ENCODE results near the gene SPG11.
A peak's percentile ranks its signal among the peaks of the same experiment; 100 is the strongest.
"Not testable (repeated sequence)": the region's sequence is repeated elsewhere in the genome, so short reads cannot be mapped to it uniquely, and the experiment has no call there.

Gene SPG11

GRCh38 chr15:44647036-44647435, 16.4 kb downstream of the SPG11 start:
- in situ Hi-C loops (cut with HindIII; ENCODE audit: low pct_ligation_motif_present, low pct_unique_long_range_greater_than_20kb, low sequenced_read_pairs) = no loop called here
- no peak for DNase-seq

GRCh38 chr15:44646460-44646859, 17.0 kb downstream of the SPG11 start:
- no peak for DNase-seq
- in situ Hi-C loops (cut with HindIII; ENCODE audit: low pct_ligation_motif_present, low pct_unique_long_range_greater_than_20kb, low sequenced_read_pairs) = no loop called here

GRCh38 chr15:44641651-44642050, 21.8 kb downstream of the SPG11 start:
- in situ Hi-C loops (cut with HindIII; ENCODE audit: low pct_ligation_motif_present, low pct_unique_long_range_greater_than_20kb, low sequenced_read_pairs) = no loop called here
- DNase-seq = no peak

GRCh38 chr15:44636976-44637375, 26.5 kb downstream of the SPG11 start:
- in situ Hi-C loops (cut with HindIII; ENCODE audit: low pct_ligation_motif_present, low pct_unique_long_range_greater_than_20kb, low sequenced_read_pairs) = no loop called here
- no peak for DNase-seq

GRCh38 chr15:44633603-44634002, 29.9 kb downstream of the SPG11 start:
- DNase-seq = no peak
- in situ Hi-C loops (cut with HindIII; ENCODE audit: low pct_ligation_motif_present, low pct_unique_long_range_greater_than_20kb, low sequenced_read_pairs) = no loop called here

- DNase-seq; in situ Hi-C loops (cut with HindIII; ENCODE audit: low pct_ligation_motif_present, low pct_unique_long_range_greater_than_20kb, low sequenced_read_pairs): not testable (repeated sequence)
Observed at GRCh38 chr15:44625286-44625685, 38.2 kb downstream of the SPG11 start.

GRCh38 chr15:44623178-44623577, 40.3 kb downstream of the SPG11 start:
- no peak for DNase-seq
- in situ Hi-C loops (cut with HindIII; ENCODE audit: low pct_ligation_motif_present, low pct_unique_long_range_greater_than_20kb, low sequenced_read_pairs) = no loop called here

GRCh38 chr15:44620081-44620480, 43.4 kb downstream of the SPG11 start:
- in situ Hi-C loops (cut with HindIII; ENCODE audit: low pct_ligation_motif_present, low pct_unique_long_range_greater_than_20kb, low sequenced_read_pairs) = no loop called here
- DNase-seq = no peak

- no peak for DNase-seq
- in situ Hi-C loops (cut with HindIII; ENCODE audit: low pct_ligation_motif_present, low pct_unique_long_range_greater_than_20kb, low sequenced_read_pairs) = no loop called here
Observed at GRCh38 chr15:44616974-44617373, 46.5 kb downstream of the SPG11 start.

GRCh38 chr15:44606740-44607139, 56.7 kb downstream of the SPG11 start:
- DNase-seq = no peak
- in situ Hi-C loops (cut with HindIII; ENCODE audit: low pct_ligation_motif_present, low pct_unique_long_range_greater_than_20kb, low sequenced_read_pairs) = no loop called here

- DNase-seq = no peak
- in situ Hi-C loops (cut with HindIII; ENCODE audit: low pct_ligation_motif_present, low pct_unique_long_range_greater_than_20kb, low sequenced_read_pairs) = no loop called here
Observed at GRCh38 chr15:44603126-44603525, 60.3 kb downstream of the SPG11 start.

- no peak for DNase-seq
- in situ Hi-C loops (cut with HindIII; ENCODE audit: low pct_ligation_motif_present, low pct_unique_long_range_greater_than_20kb, low sequenced_read_pairs) = no loop called here
Observed at GRCh38 chr15:44598892-44599291, 64.6 kb downstream of the SPG11 start.

GRCh38 chr15:44598066-44598465, 65.4 kb downstream of the SPG11 start:
- in situ Hi-C loops (cut with HindIII; ENCODE audit: low pct_ligation_motif_present, low pct_unique_long_range_greater_than_20kb, low sequenced_read_pairs) = no loop called here
- DNase-seq = no peak

- in situ Hi-C loops (cut with HindIII; ENCODE audit: low pct_ligation_motif_present, low pct_unique_long_range_greater_than_20kb, low sequenced_read_pairs) = no loop called here
- DNase-seq = no peak
Observed at GRCh38 chr15:44596511-44597010, 66.9 kb downstream of the SPG11 start.

- in situ Hi-C loops (cut with HindIII; ENCODE audit: low pct_ligation_motif_present, low pct_unique_long_range_greater_than_20kb, low sequenced_read_pairs) = no loop called here
- no peak for DNase-seq
Observed at GRCh38 chr15:44595656-44596510, 67.6 kb downstream of the SPG11 start.

GRCh38 chr15:44595246-44595645, 68.2 kb downstream of the SPG11 start:
- DNase-seq = no peak
- in situ Hi-C loops (cut with HindIII; ENCODE audit: low pct_ligation_motif_present, low pct_unique_long_range_greater_than_20kb, low sequenced_read_pairs) = no loop called here

GRCh38 chr15:44593042-44593736, 70.3 kb downstream of the SPG11 start:
- peak; percentile 18 for DNase-seq
- in situ Hi-C loops (cut with HindIII; ENCODE audit: low pct_ligation_motif_present, low pct_unique_long_range_greater_than_20kb, low sequenced_read_pairs) = no loop called here

GRCh38 chr15:44591326-44591725, 72.1 kb downstream of the SPG11 start:
- in situ Hi-C loops (cut with HindIII; ENCODE audit: low pct_ligation_motif_present, low pct_unique_long_range_greater_than_20kb, low sequenced_read_pairs) = no loop called here
- DNase-seq = no peak

GRCh38 chr15:44588541-44588940, 74.9 kb downstream of the SPG11 start:
- no peak for DNase-seq
- in situ Hi-C loops (cut with HindIII; ENCODE audit: low pct_ligation_motif_present, low pct_unique_long_range_greater_than_20kb, low sequenced_read_pairs) = no loop called here

GRCh38 chr15:44585633-44586032, 77.8 kb downstream of the SPG11 start:
- in situ Hi-C loops (cut with HindIII; ENCODE audit: low pct_ligation_motif_present, low pct_unique_long_range_greater_than_20kb, low sequenced_read_pairs) = no loop called here
- no peak for DNase-seq
